HG02852 (cell line): Measurements from ENCODE around the gene RCVRN.
"Not testable (repeated sequence)": the region's sequence is repeated elsewhere in the genome, so short reads cannot be mapped to it uniquely, and the experiment has no call there.

ENCODE experiments used
- ATAC-seq: cut with Tn5 transposase; IDR thresholded peaks from one replicate; pipeline ENCODE4 v1.9.1; 2021; ENCODE audit warnings: mild to moderate bottlenecking, moderate library complexity; ENCODE audit not compliant: unreplicated experiment

RCVRN gene

DNA sequence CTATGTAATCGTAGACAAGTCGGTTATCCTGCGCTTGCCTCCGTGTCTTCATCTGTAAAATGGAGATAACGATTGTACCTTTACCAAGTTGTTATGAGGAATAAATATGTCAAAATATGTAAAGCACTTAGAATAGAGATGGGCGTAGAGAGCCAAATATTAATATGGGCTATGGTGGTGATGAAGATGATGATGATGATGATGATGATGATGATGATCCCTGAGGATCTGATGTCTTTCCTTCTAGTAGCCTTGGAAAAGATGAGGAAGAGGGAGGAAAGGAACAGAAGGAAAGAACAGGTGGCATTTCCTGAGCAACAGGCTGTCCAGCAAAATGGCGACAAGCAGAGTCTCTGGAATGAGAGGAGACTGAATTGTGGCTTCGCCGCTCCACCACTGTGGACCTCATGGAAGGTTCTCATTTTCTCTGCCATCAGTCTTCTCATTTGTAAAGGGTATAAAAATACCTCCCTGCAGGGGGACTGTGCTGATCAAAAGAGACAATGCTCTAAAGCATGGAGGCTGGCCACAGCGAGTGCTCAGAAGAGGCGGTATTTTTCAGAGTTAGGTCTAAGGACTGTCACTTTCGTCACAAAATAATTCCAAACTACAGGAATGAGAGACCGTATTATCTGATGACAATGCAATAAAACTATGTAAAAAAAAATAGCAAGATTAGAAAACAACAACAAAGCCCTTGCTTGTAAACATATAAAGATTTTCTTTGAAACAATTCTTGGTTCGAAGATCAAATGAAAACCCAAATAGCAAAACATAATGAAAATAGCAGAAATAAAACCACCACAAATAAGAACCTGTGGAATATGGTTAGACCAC lies 17.2 kb upstream of the RCVRN start:
- ATAC-seq = no peak

GRCh38 chr17:9921216-9921615 lies 16.1 kb upstream of the RCVRN start:
- not testable (repeated sequence) for ATAC-seq

DNA sequence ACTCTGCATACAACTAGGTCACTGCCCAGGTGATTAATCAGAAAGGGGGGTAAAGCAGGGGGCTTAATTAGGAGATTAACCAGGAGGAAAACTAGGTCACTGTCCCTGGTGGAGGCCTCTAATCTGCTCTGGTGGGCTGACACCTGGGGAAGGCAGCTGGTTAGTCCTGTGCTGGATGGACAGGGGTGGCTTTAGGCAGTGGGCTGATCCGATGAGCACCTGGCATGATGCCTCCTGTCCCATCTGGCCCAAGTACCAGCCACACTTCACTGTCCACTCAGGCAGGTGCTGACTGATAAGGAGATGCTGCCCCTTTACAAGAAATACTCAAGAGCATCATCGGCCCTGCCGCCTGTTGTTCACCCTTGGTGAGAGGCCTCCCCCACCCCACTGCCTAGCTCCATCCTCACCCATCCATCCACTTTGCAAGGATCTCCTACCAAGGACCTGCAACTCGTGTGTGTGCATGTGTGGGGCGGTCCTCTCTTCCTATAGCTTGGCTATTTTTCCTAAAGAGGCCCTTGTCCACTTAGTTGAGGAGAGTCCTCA lies 13.8 kb upstream of the RCVRN start:
- no peak for ATAC-seq

DNA sequence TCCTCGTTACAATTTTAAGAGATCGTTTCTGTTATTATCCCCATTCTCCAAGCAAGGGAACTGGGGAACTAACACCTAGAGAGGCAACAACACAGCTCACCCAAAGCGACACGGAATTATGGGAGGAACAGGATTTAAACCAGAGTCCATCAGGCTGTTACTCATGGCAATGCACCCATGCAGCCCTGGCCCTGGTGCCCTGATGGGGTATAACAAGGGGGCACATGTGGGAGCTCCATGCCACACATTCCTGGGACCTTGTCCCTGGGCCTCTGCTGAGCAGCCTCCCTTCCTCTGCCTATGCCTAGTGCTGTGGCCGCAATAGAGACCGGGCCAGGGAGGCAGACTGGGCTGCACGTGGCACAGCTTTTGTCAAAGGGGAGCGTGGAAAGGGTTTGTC lies 13.3 kb upstream of the RCVRN start:
- ATAC-seq = no peak

- ATAC-seq = no peak
These were observed 12.7 kb upstream of the RCVRN start for GRCh38 chr17:9917801-9918200.

DNA sequence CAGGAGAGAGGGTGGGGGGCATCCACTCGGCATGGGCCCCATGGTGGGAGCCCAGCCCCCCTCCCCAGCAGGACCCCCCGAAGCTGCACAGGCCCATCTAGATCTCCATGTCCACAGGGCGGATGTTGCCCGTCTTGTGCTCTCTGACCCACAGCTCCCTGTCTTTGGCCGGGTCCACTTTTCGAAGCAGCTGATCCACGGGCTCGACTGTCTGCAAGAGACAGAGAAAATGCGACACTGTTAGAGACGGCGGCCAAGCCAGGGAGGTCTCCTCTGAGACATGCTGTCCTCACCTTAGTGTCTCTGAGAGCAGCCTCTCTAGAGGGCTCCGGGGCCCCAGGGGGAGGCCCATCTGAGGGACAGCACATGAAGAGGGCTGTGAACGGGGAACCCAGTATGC lies 12.1 kb upstream of the RCVRN start:
- no peak for ATAC-seq

- ATAC-seq = no peak
These were observed 11.0 kb upstream of the RCVRN start for GRCh38 chr17:9916108-9916507.

- no peak for ATAC-seq
These were observed 8.4 kb upstream of the RCVRN start for GRCh38 chr17:9913476-9913875.

- no peak for ATAC-seq
These were observed 7.3 kb upstream of the RCVRN start for GRCh38 chr17:9912121-9913099.

- no peak for ATAC-seq
These were observed 6.0 kb upstream of the RCVRN start for GRCh38 chr17:9911089-9911488.

DNA sequence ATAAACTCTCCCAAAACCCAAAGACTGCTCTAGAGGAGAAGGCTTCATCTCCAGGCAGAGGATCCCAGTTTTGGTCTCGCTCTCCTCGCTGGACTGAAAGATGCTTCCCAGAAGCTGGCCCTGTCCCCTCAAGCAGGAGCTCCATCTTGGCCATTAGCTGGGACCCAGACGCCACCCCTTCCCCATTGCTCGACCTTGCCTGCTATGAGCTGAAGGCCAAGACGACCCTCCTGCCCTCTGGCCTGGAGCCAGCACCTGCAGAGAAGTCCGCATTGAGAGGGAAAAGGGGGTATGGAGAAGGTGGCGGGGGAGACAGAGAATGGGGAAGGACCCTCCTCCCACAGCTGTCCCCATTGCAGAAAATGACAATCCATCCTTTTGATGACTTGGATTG lies 3.6 kb upstream of the RCVRN start:
- ATAC-seq = no peak

DNA sequence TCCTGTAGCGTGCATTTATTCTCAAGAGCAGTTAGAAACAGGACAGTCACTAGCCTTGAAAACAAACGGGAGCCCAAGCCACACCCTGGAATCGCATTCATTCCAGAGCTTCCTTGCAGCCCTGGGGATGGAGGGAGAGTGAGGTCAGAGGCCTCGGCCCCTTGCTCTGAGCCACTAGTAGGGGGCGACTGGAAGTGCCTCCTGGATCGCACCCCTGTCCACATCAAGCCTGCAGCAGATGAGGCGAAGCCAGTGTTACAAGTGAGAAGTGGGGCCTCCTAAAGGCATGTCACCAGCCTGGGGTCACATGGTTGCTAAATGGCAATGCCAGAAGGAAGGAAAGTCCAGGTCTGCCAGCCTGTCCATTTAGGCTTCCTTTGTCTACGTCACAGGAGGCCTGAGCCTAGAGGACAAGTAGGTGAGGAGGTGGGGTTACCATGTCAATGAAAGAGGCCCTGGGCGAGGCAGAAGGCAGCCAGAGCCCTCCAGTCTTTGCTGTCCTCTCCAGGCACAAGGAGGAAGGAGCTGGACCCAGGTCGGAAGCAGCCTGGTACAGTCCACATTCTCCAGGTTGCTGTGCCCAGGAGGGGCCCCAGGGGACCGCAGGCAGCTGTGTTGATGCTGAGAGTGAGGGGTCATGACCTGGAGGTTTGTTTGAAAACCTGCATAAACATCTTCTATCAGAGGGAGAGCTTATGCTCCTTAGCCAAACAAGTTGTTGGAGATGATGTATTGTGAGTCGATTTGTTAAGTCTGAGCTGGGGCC lies 3.0 kb upstream of the RCVRN start:
- no peak for ATAC-seq

DNA sequence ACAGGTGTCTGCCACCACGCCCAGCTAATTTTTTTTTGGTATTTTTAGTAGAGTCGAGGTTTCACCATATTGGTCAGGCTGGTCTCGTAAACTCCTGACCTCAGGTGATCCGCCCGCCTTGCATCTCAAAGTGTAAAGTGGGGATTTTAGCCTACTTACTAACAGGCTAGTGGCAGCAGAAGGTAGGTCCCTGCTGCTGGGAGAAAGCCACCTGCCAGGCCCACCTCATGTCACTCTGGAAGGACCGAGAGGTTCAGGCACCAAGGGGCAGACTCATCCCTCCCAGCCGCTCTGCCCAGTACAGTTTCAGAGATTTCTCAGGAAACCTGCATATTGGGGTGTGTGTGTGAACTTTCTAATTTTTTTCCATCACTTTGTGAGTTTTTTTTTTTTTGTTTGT lies 2.1 kb upstream of the RCVRN start:
- no peak for ATAC-seq

DNA sequence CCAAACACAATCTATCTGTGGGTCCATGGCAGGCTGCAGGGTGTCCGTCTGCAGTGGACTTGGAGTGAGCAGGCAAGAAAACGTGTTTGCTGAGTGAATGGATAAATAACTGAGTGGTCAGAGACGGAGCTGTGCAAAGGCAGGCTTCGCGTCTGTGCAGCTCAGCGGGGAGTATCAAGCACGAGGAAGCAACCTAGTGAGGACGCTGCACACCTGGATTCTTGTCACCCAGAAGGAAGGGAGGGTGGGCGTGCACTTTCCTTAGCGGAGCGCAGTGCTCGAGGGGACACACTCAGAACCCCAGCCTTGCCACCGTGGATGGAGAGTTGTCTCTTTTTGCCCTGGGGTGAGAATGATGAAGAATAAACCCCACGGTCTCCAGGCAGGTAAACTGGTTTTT lies 1.5 kb upstream of the RCVRN start:
- ATAC-seq = no peak

DNA sequence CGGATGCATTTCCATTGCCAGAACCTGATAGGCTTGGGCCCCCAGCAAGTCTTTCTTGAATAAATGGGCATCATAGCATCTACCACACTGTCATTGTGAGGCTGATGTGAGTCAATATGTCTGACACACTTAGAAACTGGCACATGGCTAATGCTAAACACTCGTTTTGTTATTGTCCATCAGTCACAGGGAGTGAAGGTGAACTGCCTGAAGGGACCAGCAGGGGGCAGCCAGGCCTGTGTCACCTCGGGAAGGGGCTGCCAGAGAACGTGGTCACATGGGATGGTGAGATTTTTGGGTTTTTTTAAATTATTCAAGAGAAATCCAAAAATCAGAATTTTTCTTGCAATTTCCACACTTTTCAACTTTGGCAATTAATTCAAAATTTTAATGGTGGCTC lies 831 bp upstream of the RCVRN start:
- ATAC-seq = no peak

DNA sequence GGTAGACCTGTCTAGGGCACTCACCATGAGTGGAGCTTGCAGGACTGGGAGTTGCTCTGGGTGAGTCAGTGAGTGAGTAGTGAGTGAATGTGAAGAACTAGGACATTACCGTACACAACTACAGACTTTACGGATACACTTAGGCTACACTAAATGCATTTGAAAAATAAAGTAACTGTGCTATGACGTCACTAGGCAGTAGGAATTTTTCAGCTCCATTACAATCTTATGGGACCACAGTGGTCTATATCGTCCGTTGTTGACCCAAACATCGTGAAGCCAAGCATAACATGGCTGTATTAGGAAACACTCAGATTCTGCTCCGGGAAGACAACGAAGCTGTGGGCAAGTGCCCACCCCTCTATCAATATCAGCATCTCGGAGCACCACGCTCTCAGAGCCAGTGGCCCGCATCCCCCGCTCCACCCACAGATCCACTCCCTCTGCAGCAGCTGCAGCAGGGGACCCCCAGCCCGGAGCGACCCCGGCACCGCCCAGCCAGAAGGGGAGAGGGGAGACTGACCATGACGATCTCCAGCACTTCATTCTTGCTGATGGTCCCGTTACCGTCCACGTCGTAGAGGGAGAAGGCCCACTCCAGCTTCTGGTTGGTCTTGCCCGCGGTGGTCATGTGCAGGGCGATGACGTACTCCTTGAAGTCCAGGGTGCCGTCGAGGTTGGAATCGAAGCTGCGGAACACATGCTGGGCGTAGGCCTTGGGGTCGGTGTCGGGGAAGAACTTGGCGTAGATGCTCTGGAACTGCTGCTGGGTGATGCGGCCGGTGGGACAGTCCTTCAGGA lies 594 bp downstream of the RCVRN start:
- ATAC-seq = no peak

DNA sequence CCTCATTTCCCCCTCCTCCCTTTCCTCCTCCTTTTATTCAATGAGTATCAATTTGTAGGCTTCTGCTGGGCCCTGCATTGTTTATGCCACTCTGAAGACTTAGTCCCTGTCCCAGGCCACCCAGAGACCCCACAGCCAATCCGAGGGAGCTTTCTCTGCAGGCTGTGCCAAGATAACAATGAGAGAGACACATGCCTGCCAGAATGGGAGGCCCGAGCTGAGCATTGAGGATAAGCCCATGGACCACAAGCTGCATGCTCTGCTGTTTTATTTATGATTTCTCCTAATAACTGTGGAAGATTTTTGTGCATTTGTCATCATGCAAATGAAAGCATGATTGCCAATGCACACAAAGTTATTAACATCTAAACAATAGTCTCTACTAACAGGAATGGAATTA lies 3.0 kb downstream of the RCVRN start:
- no peak for ATAC-seq

- ATAC-seq = no peak
These were observed 4.3 kb downstream of the RCVRN start for GRCh38 chr17:9900784-9901183.

GRCh38 chr17:9900044-9900594 lies 5.0 kb downstream of the RCVRN start:
- ATAC-seq = no peak
